ENCODE data around the gene RMI1.
A peak's percentile ranks its signal among the peaks of the same experiment; 100 is the strongest.

RMI1 gene

GRCh38 chr9:83980395-83981125 lies at the start of gene RMI1 (continued):
- TF ChIP-seq ZNF785 (tag by site-specific recombination; IDR thresholded peaks at IDR 0.05) (no peak), ZBTB11 (tag by site-specific recombination; conservative IDR thresholded peaks at IDR 0.05; ENCODE audit: low read depth) (0 out of 2 replicates have a peak, but pooled peaks have one; percentile 30), ZNF404 (tag by site-specific recombination; IDR thresholded peaks at IDR 0.05) (no peak), ZNF266 (tag by site-specific recombination; IDR thresholded peaks at IDR 0.05; ENCODE audit: low read depth) (no peak), INSM2 (tag by site-specific recombination; IDR thresholded peaks at IDR 0.05) (no peak), ZNF660 (tag by site-specific recombination; IDR thresholded peaks at IDR 0.05) (0 out of 2 replicates have a peak, but pooled peaks have one; percentile 19), ZBTB21 (tag by site-specific recombination; IDR thresholded peaks at IDR 0.05) (peak; percentile 13; the same call in 1 of the 2 replicates), ZNF155 (tag by site-specific recombination; IDR thresholded peaks at IDR 0.05) (no peak), ZNF791 (tag by site-specific recombination; IDR thresholded peaks at IDR 0.05) (no peak), ZNF677 (tag by site-specific recombination; IDR thresholded peaks at IDR 0.05) (no peak), ZBTB8A (tag by site-specific recombination; IDR thresholded peaks at IDR 0.05) (peak; percentile 91), MYNN (tag by site-specific recombination; IDR thresholded peaks at IDR 0.05; ENCODE audit: borderline replicate concordance) (no peak), ZNF362 (tag by site-specific recombination; IDR thresholded peaks at IDR 0.05) (0 out of 2 replicates have a peak, but pooled peaks have one; percentile 46), TCF7L2 (IDR thresholded peaks at IDR 0.05; ENCODE audit: borderline replicate concordance, low read depth, low read length) (no peak), GLIS1 (tag by site-specific recombination; IDR thresholded peaks at IDR 0.05) (peak; percentile 23; the same call in 1 of the 2 replicates), ZNF174 (tag by site-specific recombination; IDR thresholded peaks at IDR 0.05) (no peak), ZNF132 (tag by site-specific recombination; IDR thresholded peaks at IDR 0.05; ENCODE audit: borderline replicate concordance) (no peak), ZNF747 (tag by site-specific recombination; IDR thresholded peaks at IDR 0.05) (no peak), ZNF623 (tag by site-specific recombination; IDR thresholded peaks at IDR 0.05) (peak; percentile 6; the same call in 1 of the 2 replicates), OVOL3 (tag by site-specific recombination; IDR thresholded peaks at IDR 0.05) (no peak), SP2 (tag by site-specific recombination; IDR thresholded peaks at IDR 0.05) (peak; percentile 61), ZNF335 (tag by site-specific recombination; conservative IDR thresholded peaks at IDR 0.05) (peak; percentile 65), ZXDB (tag by site-specific recombination; IDR thresholded peaks at IDR 0.05) (peak; percentile 75), ZNF416 (tag by site-specific recombination; IDR thresholded peaks at IDR 0.05) (no peak), ZNF629 (tag by site-specific recombination; IDR thresholded peaks at IDR 0.05) (peak; percentile 56), ZNF514 (tag by site-specific recombination; IDR thresholded peaks at IDR 0.05) (no peak)
- TF ChIP-seq, protein P1, sequence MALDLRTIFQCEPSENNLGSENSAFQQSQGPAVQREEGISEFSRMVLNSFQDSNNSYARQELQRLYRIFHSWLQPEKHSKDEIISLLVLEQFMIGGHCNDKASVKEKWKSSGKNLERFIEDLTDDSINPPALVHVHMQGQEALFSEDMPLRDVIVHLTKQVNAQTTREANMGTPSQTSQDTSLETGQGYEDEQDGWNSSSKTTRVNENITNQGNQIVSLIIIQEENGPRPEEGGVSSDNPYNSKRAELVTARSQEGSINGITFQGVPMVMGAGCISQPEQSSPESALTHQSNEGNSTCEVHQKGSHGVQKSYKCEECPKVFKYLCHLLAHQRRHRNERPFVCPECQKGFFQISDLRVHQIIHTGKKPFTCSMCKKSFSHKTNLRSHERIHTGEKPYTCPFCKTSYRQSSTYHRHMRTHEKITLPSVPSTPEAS (tag by site-specific recombination; IDR thresholded peaks at IDR 0.05) = no peak
- TF ChIP-seq, protein P2, sequence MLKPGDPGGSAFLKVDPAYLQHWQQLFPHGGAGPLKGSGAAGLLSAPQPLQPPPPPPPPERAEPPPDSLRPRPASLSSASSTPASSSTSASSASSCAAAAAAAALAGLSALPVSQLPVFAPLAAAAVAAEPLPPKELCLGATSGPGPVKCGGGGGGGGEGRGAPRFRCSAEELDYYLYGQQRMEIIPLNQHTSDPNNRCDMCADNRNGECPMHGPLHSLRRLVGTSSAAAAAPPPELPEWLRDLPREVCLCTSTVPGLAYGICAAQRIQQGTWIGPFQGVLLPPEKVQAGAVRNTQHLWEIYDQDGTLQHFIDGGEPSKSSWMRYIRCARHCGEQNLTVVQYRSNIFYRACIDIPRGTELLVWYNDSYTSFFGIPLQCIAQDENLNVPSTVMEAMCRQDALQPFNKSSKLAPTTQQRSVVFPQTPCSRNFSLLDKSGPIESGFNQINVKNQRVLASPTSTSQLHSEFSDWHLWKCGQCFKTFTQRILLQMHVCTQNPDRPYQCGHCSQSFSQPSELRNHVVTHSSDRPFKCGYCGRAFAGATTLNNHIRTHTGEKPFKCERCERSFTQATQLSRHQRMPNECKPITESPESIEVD (tag by site-specific recombination; IDR thresholded peaks at IDR 0.05) = no peak; the same call in 1 of the 2 replicates
- TF ChIP-seq, protein P3, sequence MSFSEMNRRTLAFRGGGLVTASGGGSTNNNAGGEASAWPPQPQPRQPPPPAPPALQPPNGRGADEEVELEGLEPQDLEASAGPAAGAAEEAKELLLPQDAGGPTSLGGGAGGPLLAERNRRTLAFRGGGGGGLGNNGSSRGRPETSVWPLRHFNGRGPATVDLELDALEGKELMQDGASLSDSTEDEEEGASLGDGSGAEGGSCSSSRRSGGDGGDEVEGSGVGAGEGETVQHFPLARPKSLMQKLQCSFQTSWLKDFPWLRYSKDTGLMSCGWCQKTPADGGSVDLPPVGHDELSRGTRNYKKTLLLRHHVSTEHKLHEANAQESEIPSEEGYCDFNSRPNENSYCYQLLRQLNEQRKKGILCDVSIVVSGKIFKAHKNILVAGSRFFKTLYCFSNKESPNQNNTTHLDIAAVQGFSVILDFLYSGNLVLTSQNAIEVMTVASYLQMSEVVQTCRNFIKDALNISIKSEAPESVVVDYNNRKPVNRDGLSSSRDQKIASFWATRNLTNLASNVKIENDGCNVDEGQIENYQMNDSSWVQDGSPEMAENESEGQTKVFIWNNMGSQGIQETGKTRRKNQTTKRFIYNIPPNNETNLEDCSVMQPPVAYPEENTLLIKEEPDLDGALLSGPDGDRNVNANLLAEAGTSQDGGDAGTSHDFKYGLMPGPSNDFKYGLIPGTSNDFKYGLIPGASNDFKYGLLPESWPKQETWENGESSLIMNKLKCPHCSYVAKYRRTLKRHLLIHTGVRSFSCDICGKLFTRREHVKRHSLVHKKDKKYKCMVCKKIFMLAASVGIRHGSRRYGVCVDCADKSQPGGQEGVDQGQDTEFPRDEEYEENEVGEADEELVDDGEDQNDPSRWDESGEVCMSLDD (tag by site-specific recombination; IDR thresholded peaks at IDR 0.05) = no peak

Data from HEK293 (cell line).